ENCODE data around the gene AP2A1.

The AP2A1 gene

GRCh38 chr19:49854378-49855263, 87.8 kb downstream of the AP2A1 start:
- no peak overlapping the region for H3K27ac ChIP-seq (ENCODE audit: low read length)
- H3K9me3 ChIP-seq (ENCODE audit: control insufficient read depth, insufficient read depth, low read length), result no peaks in the 10 kb centered on the region
- peaks cover 36% of the 10 kb centered on the region for H3K36me3 ChIP-seq (ENCODE audit: control insufficient read depth, insufficient read depth, low read length)
- WGBS (ENCODE audit: insufficient coverage, insufficient read length), result no CpG with 5 or more reads among the region's 39 CpGs
- no peaks in the 10 kb centered on the region for H3K27me3 ChIP-seq (ENCODE audit: control insufficient read depth, insufficient read depth, low read length)
- H3K4me3 ChIP-seq (ENCODE audit: low read length), result no peak overlapping the region
- H3K4me1 ChIP-seq (ENCODE audit: control insufficient read depth, insufficient read depth, low read length), result peaks cover 3% of the 10 kb centered on the region; the same call in 1 of the 2 replicates
- no peak for DNase-seq (ENCODE audit: low read depth, low spot score)

DNA sequence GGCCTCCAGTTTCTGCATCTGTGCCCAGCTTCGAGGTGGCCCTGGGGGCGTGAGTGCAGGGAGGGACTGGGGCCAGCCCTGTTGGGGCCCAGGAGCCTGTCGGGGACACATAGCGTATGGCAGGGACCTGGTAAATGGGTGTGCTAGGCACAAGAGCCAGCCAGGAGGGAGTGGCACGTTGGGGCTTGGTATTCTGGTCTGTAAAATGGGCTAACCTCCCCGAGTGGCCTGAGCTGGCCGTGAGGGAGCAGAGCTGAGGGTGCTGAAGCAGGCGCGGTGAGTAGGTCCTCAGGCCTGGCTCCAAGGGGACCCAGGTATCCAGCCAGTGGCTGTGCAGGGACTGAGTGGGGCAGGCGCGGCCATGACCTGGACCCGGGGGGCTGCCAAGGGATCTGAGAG, 88.5 kb downstream of the AP2A1 start:
- H3K9me3 ChIP-seq (ENCODE audit: control insufficient read depth, insufficient read depth, low read length), result no peaks in the 10 kb centered on the region
- no peaks in the 10 kb centered on the region; the same call in 1 of the 2 replicates for H3K4me1 ChIP-seq (ENCODE audit: control insufficient read depth, insufficient read depth, low read length)
- H3K36me3 ChIP-seq (ENCODE audit: control insufficient read depth, insufficient read depth, low read length), result peaks cover 41% of the 10 kb centered on the region
- DNase-seq (ENCODE audit: low read depth, low spot score), result no peak
- H3K27ac ChIP-seq (ENCODE audit: low read length), result no peak overlapping the region
- H3K27me3 ChIP-seq (ENCODE audit: control insufficient read depth, insufficient read depth, low read length), result no peaks in the 10 kb centered on the region
- no CpG with 5 or more reads among the region's 12 CpGs for WGBS (ENCODE audit: insufficient coverage, insufficient read length)
- H3K4me3 ChIP-seq (ENCODE audit: low read length), result no peak overlapping the region

GRCh38 chr19:49855676-49856573, 89.1 kb downstream of the AP2A1 start:
- Histone ChIP-seq H3K4me1 (ENCODE audit: control insufficient read depth, insufficient read depth, low read length) (no peaks in the 10 kb centered on the region; the same call in 1 of the 2 replicates), H3K36me3 (ENCODE audit: control insufficient read depth, insufficient read depth, low read length) (peaks cover 46% of the 10 kb centered on the region), H3K27ac (ENCODE audit: low read length) (no peak overlapping the region), H3K27me3 (ENCODE audit: control insufficient read depth, insufficient read depth, low read length) (no peaks in the 10 kb centered on the region), H3K4me3 (ENCODE audit: low read length) (no peak overlapping the region), H3K9me3 (ENCODE audit: control insufficient read depth, insufficient read depth, low read length) (no peaks in the 10 kb centered on the region)
- no CpG with 5 or more reads among the region's 21 CpGs for WGBS (ENCODE audit: insufficient coverage, insufficient read length)
- DNase-seq (ENCODE audit: low read depth, low spot score), result no peak

- Histone ChIP-seq H3K4me3 (ENCODE audit: low read length) (no peak overlapping the region), H3K27ac (ENCODE audit: low read length) (no peak overlapping the region), H3K36me3 (ENCODE audit: control insufficient read depth, insufficient read depth, low read length) (peaks cover 47% of the 10 kb centered on the region), H3K9me3 (ENCODE audit: control insufficient read depth, insufficient read depth, low read length) (no peaks in the 10 kb centered on the region), H3K27me3 (ENCODE audit: control insufficient read depth, insufficient read depth, low read length) (no peaks in the 10 kb centered on the region), H3K4me1 (ENCODE audit: control insufficient read depth, insufficient read depth, low read length) (no peaks in the 10 kb centered on the region; the same call in 1 of the 2 replicates)
- DNase-seq (ENCODE audit: low read depth, low spot score), result no peak
- WGBS (ENCODE audit: insufficient coverage, insufficient read length), result no CpG with 5 or more reads among the region's 18 CpGs
These were observed 89.8 kb downstream of the AP2A1 start for GRCh38 chr19:49856574-49857021.

All from iPS DF 6.9 (cell line).